H1 (cell line): ENCODE measurements around the gene TEX10. TPM values are rescaled to one million over a fixed set of nuclear protein-coding genes. Genes with fewer than 3 reads are reported as not detected.

Source experiments
- CTCF ChIA-PET: fragments of 300-600 bp; sonication (Branson Sonifier 250); formaldehyde crosslinking; loops from one replicate; lab custom pipeline; 2021; ENCODE audit not compliant: partially characterized antibody; lab: Charles Lee
- POLR2A ChIA-PET: fragments of 300-600 bp; sonication (Branson Sonifier 250); formaldehyde crosslinking; loops from one replicate; lab custom pipeline; 2021; ENCODE audit warnings: inconsistent platforms; ENCODE audit not compliant: partially characterized antibody; lab: Charles Lee
- DNase-seq, 2 experiments: peaks; one replicate each; pipeline versions ENCODE4 v3.0.0 to v3.0.0-alpha.2; 2010 to 2022; ENCODE audit warnings: low spot score in 2 of 2, low read depth in 1 of 2, mixed read lengths in 1 of 2
- FAIRE-seq: peaks from 2 replicates; lab custom pipeline; 2011; peaks lifted over from hg19 to GRCh38; lab: Jason Lieb, UNC
- H2AFZ ChIP-seq: 2 replicates; pipeline ENCODE4 v1.8.1; 2012; ENCODE audit warnings: low read length, inconsistent platforms
- H2AK5ac ChIP-seq: 2 replicates; pipeline ENCODE4 v1.6.1; 2013; ENCODE audit warnings: low read depth, low read length
- H2BK120ac ChIP-seq: replicated peaks from 2 replicates; pipeline ENCODE3; 2013; ENCODE audit warnings: low read depth, low read length, inconsistent platforms
- H2BK12ac ChIP-seq: 2 replicates; pipeline ENCODE4 v1.6.1; 2013; ENCODE audit warnings: low read depth, low read length
- H2BK15ac ChIP-seq: 2 replicates; pipeline ENCODE4 v1.6.1; 2013; ENCODE audit warnings: low read length
- H2BK20ac ChIP-seq: 2 replicates; pipeline ENCODE4 v1.6.1; 2013; ENCODE audit warnings: low read length
- H2BK5ac ChIP-seq: 2 replicates; pipeline ENCODE4 v1.6.1; 2013; ENCODE audit warnings: low read depth, low read length
- H3K14ac ChIP-seq: 2 replicates; pipeline ENCODE4 v1.6.1; 2013; ENCODE audit warnings: inconsistent platforms; ENCODE audit not compliant: insufficient read length
- H3K18ac ChIP-seq: 2 replicates; pipeline ENCODE4 v1.6.1; 2013; ENCODE audit warnings: low read length; ENCODE audit errors: extremely low read depth
- H3K23ac ChIP-seq: 2 replicates; pipeline ENCODE4 v1.6.1; 2013; ENCODE audit warnings: inconsistent platforms; ENCODE audit not compliant: insufficient read length
- H3K23me2 ChIP-seq: 2 replicates; pipeline ENCODE4 v1.6.1; 2013; ENCODE audit warnings: low read depth, low read length
- H3K27ac ChIP-seq: 2 replicates; pipeline ENCODE4 v1.6.1; 2011; ENCODE audit warnings: low read depth, low read length, inconsistent platforms
- H3K27me3 ChIP-seq, 4 experiments: replicated peaks in 1 of 4; 1 replicate in 1 of 4; 2 replicates in 3 of 4; pipeline versions ENCODE4 v1.6.1 to v1.8.1; 2011 to 2013; ENCODE audit warnings: low read length in 3 of 4, mild to moderate bottlenecking in 3 of 4, inconsistent platforms in 2 of 4, mixed read lengths in 2 of 4, moderate library complexity in 1 of 4; ENCODE audit not compliant: control insufficient read depth in 3 of 4, insufficient read depth in 3 of 4; ENCODE audit errors: extremely low read depth in 1 of 4
- H3K36me3 ChIP-seq, 4 experiments: 2 replicates each; pipeline versions ENCODE4 v1.6.1 to v1.8.1; 2011 to 2013; ENCODE audit warnings: mild to moderate bottlenecking in 4 of 4, low read length in 3 of 4, moderate library complexity in 2 of 4, control low read depth in 1 of 4, inconsistent platforms in 1 of 4; ENCODE audit not compliant: insufficient read depth in 4 of 4, control insufficient read depth in 2 of 4
- H3K4ac ChIP-seq: replicated peaks from 2 replicates; pipeline ENCODE3; 2013; ENCODE audit warnings: low read length, low read depth, mixed read lengths, inconsistent platforms; ENCODE audit not compliant: insufficient read length
- H3K4me1 ChIP-seq, 4 experiments: replicated peaks in 1 of 4; 1 replicate in 1 of 4; 2 replicates in 3 of 4; pipeline versions ENCODE4 v1.6.1 to v1.8.1; 2011 to 2013; ENCODE audit warnings: low read length in 3 of 4, inconsistent platforms in 2 of 4, mixed read lengths in 1 of 4; ENCODE audit not compliant: insufficient read depth in 4 of 4, control insufficient read depth in 3 of 4
- H3K4me2 ChIP-seq, 2 experiments: 2 replicates each; pipeline versions ENCODE4 v1.6.1 to v1.8.1; 2011 to 2013; ENCODE audit warnings: low read depth in 2 of 2, low read length in 2 of 2, control low read depth in 1 of 2, inconsistent platforms in 1 of 2, mild to moderate bottlenecking in 1 of 2; ENCODE audit not compliant: insufficient read depth in 1 of 2
- H3K4me3 ChIP-seq, 4 experiments: fragments of 200-600, 300-600 bp in 1 of 4; sonication (generic), shearing (Covaris generic), sonication (Bioruptor Twin) in 1 of 4; 2 replicates each; pipeline versions ENCODE4 v1.5.1 to v1.8.1; 2011 to 2016; ENCODE audit warnings: low read length in 4 of 4, low read depth in 3 of 4, control low read depth in 2 of 4, inconsistent platforms in 2 of 4, mild to moderate bottlenecking in 2 of 4, mixed read lengths in 1 of 4, moderate library complexity in 1 of 4; ENCODE audit not compliant: insufficient read depth in 2 of 4; ENCODE audit errors: extremely low read depth in 1 of 4
- H3K56ac ChIP-seq: replicated peaks from 2 replicates; pipeline ENCODE3; 2013; ENCODE audit warnings: low read depth, mild to moderate bottlenecking, mixed read lengths, low read length, inconsistent platforms; ENCODE audit not compliant: insufficient read length
- H3K79me1 ChIP-seq: 2 replicates; pipeline ENCODE4 v1.6.1; 2013; ENCODE audit warnings: low read depth, low read length, control low read depth
- H3K79me2 ChIP-seq, 2 experiments: 2 replicates each; pipeline versions ENCODE4 v1.6.1 to v1.8.1; 2012 to 2013; ENCODE audit warnings: low read length in 2 of 2, mild to moderate bottlenecking in 2 of 2, inconsistent platforms in 1 of 2; ENCODE audit not compliant: insufficient read depth in 2 of 2, control insufficient read depth in 1 of 2
- H3K9ac ChIP-seq, 4 experiments: replicated peaks in 1 of 4; 1 replicate in 1 of 4; 2 replicates in 3 of 4; pipeline versions ENCODE4 v1.6.1 to v1.8.1; 2011 to 2013; ENCODE audit warnings: low read depth in 3 of 4, low read length in 3 of 4, control low read depth in 2 of 4, mild to moderate bottlenecking in 2 of 4, moderate library complexity in 2 of 4, inconsistent platforms in 1 of 4; ENCODE audit errors: extremely low read depth in 1 of 4
- H3K9me3 ChIP-seq, 2 experiments: 2 replicates each; pipeline versions ENCODE4 v1.6.1 to v1.8.1; 2012 to 2013; ENCODE audit warnings: mild to moderate bottlenecking in 2 of 2, moderate library complexity in 2 of 2, control low read depth in 1 of 2, inconsistent platforms in 1 of 2, low read depth in 1 of 2, low read length in 1 of 2, mixed read lengths in 1 of 2; ENCODE audit not compliant: insufficient read depth in 2 of 2
- H4K20me1 ChIP-seq, 2 experiments: replicated peaks in 1 of 2; 2 replicates each; pipeline versions ENCODE3 to v1.8.1; 2011 to 2013; ENCODE audit warnings: inconsistent platforms in 2 of 2, low read length in 2 of 2, mild to moderate bottlenecking in 1 of 2; ENCODE audit not compliant: insufficient read depth in 2 of 2, control insufficient read depth in 1 of 2
- H4K5ac ChIP-seq: 2 replicates; pipeline ENCODE4 v1.6.1; 2013; ENCODE audit warnings: low read length, low read depth, mixed read lengths, inconsistent platforms; ENCODE audit not compliant: insufficient read length
- H4K8ac ChIP-seq: 2 replicates; pipeline ENCODE4 v1.8.0; 2013; ENCODE audit warnings: mild to moderate bottlenecking, moderate library complexity, low read length, inconsistent platforms; ENCODE audit not compliant: insufficient read depth; ENCODE audit errors: extremely low read depth
- H4K91ac ChIP-seq: replicated peaks from 2 replicates; pipeline ENCODE3; 2013; ENCODE audit warnings: low read length, mixed read lengths, inconsistent platforms; ENCODE audit not compliant: insufficient read length
- NANOG ChIP-seq: IDR thresholded peaks from 2 replicates; pipeline ENCODE4 v1.6.1; 2011; ENCODE audit warnings: low read length, low read depth, mild to moderate bottlenecking, inconsistent platforms; ENCODE audit not compliant: insufficient read depth, poor library complexity, severe bottlenecking
- SAP30 ChIP-seq: fragments of 300-600 bp; sonication (generic); IDR thresholded peaks from 2 replicates; pipeline ENCODE4 v1.7.1; 2012; ENCODE audit warnings: low read length, moderate library complexity, mild to moderate bottlenecking, inconsistent platforms; ENCODE audit not compliant: insufficient read depth, insufficient replicate concordance
- TBP ChIP-seq: IDR thresholded peaks from 2 replicates; pipeline ENCODE4 v1.6.1; 2011; ENCODE audit warnings: low read depth, low read length, improper control_type of control experiment
- TEAD4 ChIP-seq: IDR thresholded peaks from 2 replicates; pipeline ENCODE4 v1.6.1; 2012; ENCODE audit warnings: low read depth, low read length, inconsistent platforms, mixed read lengths
- WGBS, 2 experiments: shearing (Covaris generic) in 1 of 2; methylation state at CpG; one replicate each; pipeline versions ENCODE4 v1.1.6 to v1.1.7; 2013 to 2015; ENCODE audit warnings: low lambda C conversion rate in 2 of 2, mixed read lengths in 2 of 2, inconsistent platforms in 1 of 2, low coverage in 1 of 2, missing lambda C conversion rate in 1 of 2; ENCODE audit not compliant: insufficient replicate concordance in 2 of 2, insufficient coverage in 1 of 2, insufficient read length in 1 of 2; ENCODE audit errors: extremely low coverage in 1 of 2, missing lambda C conversion rate in 1 of 2; 5-methylcytosine and 5-hydroxymethylcytosine counted together
- polyA plus RNA-seq, 7 experiments: library from polyadenylated mRNA; depleted of rRNA in 3 of 7; stranded (reverse) in 5 of 7; unstranded in 2 of 7; fragments of >200 nt in 5 of 7; fragments of 200-250 nt in 2 of 7; gene quantifications; 1 replicate in 5 of 7; 2 replicates in 1 of 7; 4 replicates in 1 of 7; pipeline versions ENCODE4 v1.2.1 to v1.2.3, GENCODE V29; 2011 to 2013; ENCODE audit warnings: missing spikeins in 2 of 7, mixed read lengths in 2 of 7
- total RNA-seq: library from RNA; stranded (reverse); fragmentation: NEBNext Ultra II Directional; extraction: Animal tissue kit (Norgen Biotek cat#: 25700); gene quantifications from 2 replicates; pipeline ENCODE4 v1.2.1, GENCODE V29; 2021

Gene TEX10
- total and polyA plus RNA-seq, 2 of the 8 experiments (the other 6 are each of a cell fraction or from before 2014, with no cell fraction given): 46.9 to 81.0 TPM

- H3K27ac ChIP-seq: no peak overlapping the region
- 93% methylated on average over 1 of the region's 1 CpG; no CpG with 5 or more reads in 1 of the 2 experiments for WGBS, 2 experiments
- H3K79me1 ChIP-seq: no peaks in the 10 kb centered on the region
- H3K4me1 ChIP-seq: peaks cover 0 to 4% (median 2%) of the 10 kb centered on the region in 4 experiments; a peak in 4 of 7 replicates
- H4K5ac ChIP-seq: no peak overlapping the region
- H2BK120ac ChIP-seq: no peak overlapping the region
- no peak overlapping the region for H4K8ac ChIP-seq
- no peak overlapping the region for H3K14ac ChIP-seq
- no peak overlapping the region for H2AK5ac ChIP-seq
- no peak overlapping the region for H2BK12ac ChIP-seq
- H3K4ac ChIP-seq: no peak overlapping the region
- no peak overlapping the region for H4K91ac ChIP-seq
- H2BK5ac ChIP-seq: no peak overlapping the region
- ChIA-PET POLR2A (interaction anchor here (0.5 kb wide), 2 partner anchors 73 to 86 kb away, joined by 3 read pairs; no protein-coding TSS in a partner anchor), CTCF (interaction anchor here (1.5 kb wide), 1 partner anchor 22 kb away, joined by 3 read pairs; no protein-coding TSS in a partner anchor)
- H2AFZ ChIP-seq: no peak overlapping the region
- H3K56ac ChIP-seq: no peak overlapping the region
- no peaks in the 10 kb centered on the region for H3K27me3 ChIP-seq
- H3K4me3 ChIP-seq: no peak overlapping the region
- no peak overlapping the region for H3K23ac ChIP-seq
- H2BK20ac ChIP-seq: no peak overlapping the region
- H3K36me3 ChIP-seq: no peaks in the 10 kb centered on the region
- no peak overlapping the region for H2BK15ac ChIP-seq
- no peak overlapping the region for H3K4me2 ChIP-seq
- no peaks in the 10 kb centered on the region for H3K23me2 ChIP-seq
- FAIRE-seq (no peak), DNase-seq (no peak)
- H3K18ac ChIP-seq: no peak overlapping the region
- no peaks in the 10 kb centered on the region for H3K9me3 ChIP-seq
- no peak overlapping the region for H3K9ac ChIP-seq
- no peaks in the 10 kb centered on the region for H3K79me2 ChIP-seq
- no peaks in the 10 kb centered on the region for H4K20me1 ChIP-seq
- no peak for TF ChIP-seq NANOG
- TF ChIP-seq SAP30: no peak
- TF ChIP-seq TEAD4: no peak
- TF ChIP-seq TBP: no peak
These were observed 48.3 kb upstream of the TEX10 start for GRCh38 chr9:100401042-100401441.
